Caco-2 (cell line): ENCODE results near the gene PLP2. TPM values are rescaled to one million over a fixed set of nuclear protein-coding genes. Genes with fewer than 3 reads are reported as not detected.
"Not testable (repeated sequence)": the region's sequence is repeated elsewhere in the genome, so short reads cannot be mapped to it uniquely, and the experiment has no call there.

Experiments
- BruUV-seq: library from RNA; stranded (reverse); fragments of 400-500 nt; replicated peaks from 2 replicates; lab custom pipeline; 2021; lab: Mats Ljungman, UMichigan
- CTCF ChIA-PET: fragments of 300-600 bp; sonication (Branson Sonifier 250); formaldehyde crosslinking; loops from one replicate; lab custom pipeline; 2022; ENCODE audit warnings: antibody characterized with exemption; lab: Charles Lee
- POLR2A ChIA-PET: fragments of 300-600 bp; sonication (Branson Sonifier 250); formaldehyde crosslinking; loops from one replicate; lab custom pipeline; 2022; ENCODE audit warnings: antibody characterized with exemption; lab: Charles Lee
- DNase-seq, 2 experiments: peaks; one replicate each; pipeline versions ENCODE4 v3.0.0 to v3.0.0-alpha.2; 2020 to 2022
- H3K27me3 ChIP-seq: replicated peaks from 2 replicates; pipeline ENCODE4 v1.6.0; 2011; ENCODE audit warnings: low read length; ENCODE audit not compliant: control insufficient read depth, insufficient read depth
- H3K36me3 ChIP-seq: 2 replicates; pipeline ENCODE4 v1.5.1; 2011; ENCODE audit warnings: low read length; ENCODE audit not compliant: control insufficient read depth, insufficient read depth
- H3K4me1 ChIP-seq: fragments of 250-450 bp; sonication (Bioruptor Pico); 2 replicates; pipeline ENCODE4 v1.5.1; 2020; ENCODE audit warnings: mild to moderate bottlenecking
- H3K4me3 ChIP-seq: 2 replicates; pipeline ENCODE4 v1.5.1; 2011; ENCODE audit warnings: low read depth, mild to moderate bottlenecking, control low read depth, low read length
- H3K9me3 ChIP-seq: fragments of 250-450 bp; sonication (Bioruptor Pico); 2 replicates; pipeline ENCODE4 v1.5.1; 2020; ENCODE audit warnings: mild to moderate bottlenecking, moderate library complexity
- H3K27ac Mint-ChIP-seq: one replicate; pipeline ENCODE4 v1.8.0; 2022; ENCODE audit warnings: mixed read lengths; ENCODE audit not compliant: unreplicated experiment
- H3K27me3 Mint-ChIP-seq: one replicate; pipeline ENCODE4 v1.8.0; 2022; ENCODE audit warnings: mixed read lengths; ENCODE audit not compliant: insufficient read depth, unreplicated experiment
- H3K36me3 Mint-ChIP-seq: one replicate; pipeline ENCODE4 v1.8.0; 2022; ENCODE audit warnings: mild to moderate bottlenecking, mixed read lengths; ENCODE audit not compliant: insufficient read depth, unreplicated experiment
- H3K4me1 Mint-ChIP-seq: one replicate; pipeline ENCODE4 v1.8.0; 2022; ENCODE audit warnings: low read depth, mixed read lengths; ENCODE audit not compliant: unreplicated experiment
- H3K4me3 Mint-ChIP-seq: one replicate; pipeline ENCODE4 v1.8.0; 2022; ENCODE audit warnings: mild to moderate bottlenecking, moderate library complexity, mixed read lengths; ENCODE audit not compliant: unreplicated experiment
- H3K9me3 Mint-ChIP-seq: one replicate; pipeline ENCODE4 v1.8.0; 2022; ENCODE audit warnings: mixed read lengths; ENCODE audit not compliant: unreplicated experiment
- CTCF ChIP-seq, 2 experiments: fragments of 200-600 bp in 1 of 2; IDR thresholded peaks; 1 replicate in 1 of 2; 2 replicates in 1 of 2; pipeline versions ENCODE4 v1.5.1 to v1.8.0; 2011 to 2022; ENCODE audit warnings: antibody characterized with exemption in 1 of 2, control low read depth in 1 of 2, inconsistent platforms in 1 of 2, low read depth in 1 of 2, low read length in 1 of 2, mild to moderate bottlenecking in 1 of 2, moderate library complexity in 1 of 2; ENCODE audit not compliant: insufficient read depth in 1 of 2, severe bottlenecking in 1 of 2, unreplicated experiment in 1 of 2
- intact Hi-C: fragments of 100-400 bp; cut with micrococcal nuclease; formaldehyde crosslinking; loops from one replicate; pipeline ENCODE4 v1.10.0; 2022; ENCODE audit not compliant: unreplicated experiment
- total RNA-seq: library from RNA; stranded (reverse); gene quantifications from 2 replicates; pipeline ENCODE4 v1.2.3, GENCODE V29; 2022

The PLP2 gene
- total RNA-seq, 1 experiment from 2014 or later: 54.2 TPM

GRCh38 chrX:49129427-49129826 is 42.3 kb upstream of the PLP2 start:
- H3K36me3 Mint-ChIP-seq: no peaks in the 10 kb centered on the region
- no peaks in the 10 kb centered on the region for H3K36me3 ChIP-seq
- CTCF ChIA-PET: no interaction called here
- no peak overlapping the region for H3K27ac Mint-ChIP-seq
- no peak for TF ChIP-seq CTCF (IDR thresholded peaks at IDR 0.05; ENCODE audit: insufficient read depth in 1 of 2, low read depth in 1 of 2, low read length in 1 of 2, severe bottlenecking in 1 of 2, unreplicated experiment in 1 of 2)
- H3K9me3 ChIP-seq: no peaks in the 10 kb centered on the region
- DNase-seq: no peak
- intact Hi-C loops: no loop called here
- H3K4me1 Mint-ChIP-seq: no peaks in the 10 kb centered on the region
- no peaks in the 10 kb centered on the region for H3K27me3 ChIP-seq
- no peaks in the 10 kb centered on the region for H3K9me3 Mint-ChIP-seq
- H3K4me1 ChIP-seq: no peaks in the 10 kb centered on the region
- no peak overlapping the region for H3K4me3 ChIP-seq
- H3K4me3 Mint-ChIP-seq: no peak overlapping the region
- POLR2A ChIA-PET: no interaction called here
- BruUV-seq: no TSS peak
- no peaks in the 10 kb centered on the region for H3K27me3 Mint-ChIP-seq

GRCh38 chrX:49132275-49132674 is 39.4 kb upstream of the PLP2 start:
- H3K4me1 Mint-ChIP-seq, intact Hi-C loops, BruUV-seq, H3K27me3 ChIP-seq, H3K4me1 ChIP-seq, H3K4me3 Mint-ChIP-seq, DNase-seq, H3K36me3 Mint-ChIP-seq, H3K36me3 ChIP-seq, CTCF ChIA-PET, POLR2A ChIA-PET, H3K27ac Mint-ChIP-seq, H3K9me3 Mint-ChIP-seq, H3K4me3 ChIP-seq, H3K27me3 Mint-ChIP-seq, H3K9me3 ChIP-seq: not testable (repeated sequence)

- Histone ChIP-seq H3K36me3 (no peaks in the 10 kb centered on the region), H3K27me3 (no peaks in the 10 kb centered on the region), H3K4me1 (no peaks in the 10 kb centered on the region), H3K9me3 (no peaks in the 10 kb centered on the region), H3K4me3 (no peak overlapping the region)
- H3K27me3 Mint-ChIP-seq: no peaks in the 10 kb centered on the region
- intact Hi-C loops: no loop called here
- BruUV-seq: no TSS peak
- ChIA-PET POLR2A (no interaction called here), CTCF (no interaction called here)
- H3K4me1 Mint-ChIP-seq: no peaks in the 10 kb centered on the region
- no peak for TF ChIP-seq CTCF (IDR thresholded peaks at IDR 0.05; ENCODE audit: insufficient read depth in 1 of 2, low read depth in 1 of 2, low read length in 1 of 2, severe bottlenecking in 1 of 2, unreplicated experiment in 1 of 2)
- no peak overlapping the region for H3K4me3 Mint-ChIP-seq
- peaks cover 6% of the 10 kb centered on the region for H3K36me3 Mint-ChIP-seq
- H3K27ac Mint-ChIP-seq: no peak overlapping the region
- H3K9me3 Mint-ChIP-seq: no peaks in the 10 kb centered on the region
- no peak for DNase-seq
These were observed 37.9 kb upstream of the PLP2 start for GRCh38 chrX:49133759-49134158.

- H3K36me3 ChIP-seq: no peaks in the 10 kb centered on the region
- ChIA-PET POLR2A (no interaction called here), CTCF (no interaction called here)
- BruUV-seq: no TSS peak
- TF ChIP-seq CTCF (IDR thresholded peaks at IDR 0.05; ENCODE audit: insufficient read depth in 1 of 2, low read depth in 1 of 2, low read length in 1 of 2, severe bottlenecking in 1 of 2, unreplicated experiment in 1 of 2): no peak
- H3K4me3 ChIP-seq: no peak overlapping the region
- Mint-ChIP-seq H3K27me3 (no peaks in the 10 kb centered on the region), H3K9me3 (no peaks in the 10 kb centered on the region), H3K4me3 (no peak overlapping the region), H3K36me3 (peaks cover 6% of the 10 kb centered on the region), H3K27ac (no peak overlapping the region), H3K4me1 (no peaks in the 10 kb centered on the region)
- no peaks in the 10 kb centered on the region for H3K4me1 ChIP-seq
- DNase-seq: no peak
- H3K27me3 ChIP-seq: no peaks in the 10 kb centered on the region
- intact Hi-C loops: no loop called here
- no peaks in the 10 kb centered on the region for H3K9me3 ChIP-seq
These were observed 34.2 kb upstream of the PLP2 start for GRCh38 chrX:49137492-49137891.
